Prostate gland (tissue), 2 donors: ENCODE results near the gene CPA1.

ENCODE experiments used
- POLR2A ChIP-seq: fragments of 450-650 bp; IDR thresholded peaks from one replicate; pipeline ENCODE4 v1.6.1; 2016; ENCODE audit warnings: antibody characterized with exemption, mild to moderate bottlenecking
- TF ChIP-seq, protein P1 (sequence below), 4 experiments: fragments of 200-600 bp in 2 of 4; fragments of 450-650 bp in 2 of 4; sonication (generic) in 2 of 4; IDR thresholded peaks; 1 replicate in 3 of 4; 2 replicates in 1 of 4; pipeline ENCODE4 v1.5.1; 2016 to 2019; ENCODE audit warnings: antibody characterized with exemption in 4 of 4, mild to moderate bottlenecking in 2 of 4, moderate library complexity in 2 of 4

DNA sequence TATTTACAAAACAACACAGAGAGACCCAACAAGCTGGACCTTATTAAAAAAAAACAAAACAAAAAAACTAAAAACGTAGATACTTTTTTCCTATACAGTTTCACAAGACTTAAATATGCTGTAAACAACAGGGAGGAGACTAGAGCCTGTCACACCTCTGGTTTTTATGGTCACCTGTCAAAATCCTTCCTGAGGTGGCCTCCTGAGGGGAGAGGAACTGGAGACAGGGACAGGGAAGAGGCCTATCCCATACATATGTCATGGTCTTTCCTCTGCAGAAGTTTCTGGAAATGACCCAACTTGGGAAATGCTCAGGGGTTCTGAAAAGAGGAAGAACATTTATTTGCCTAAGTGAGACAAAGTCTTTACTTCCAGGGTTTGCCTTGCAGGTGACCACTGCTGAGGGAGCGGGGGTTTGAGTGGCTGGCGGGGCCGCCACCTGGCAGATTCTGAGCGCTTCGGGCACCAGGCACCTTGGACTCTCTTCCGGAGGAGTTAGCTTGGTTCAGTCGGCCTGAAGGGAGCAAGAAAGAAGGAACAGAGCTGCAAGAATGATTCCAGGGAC is 18.3 kb downstream of the CPA1 start:
- TF ChIP-seq, protein P1, sequence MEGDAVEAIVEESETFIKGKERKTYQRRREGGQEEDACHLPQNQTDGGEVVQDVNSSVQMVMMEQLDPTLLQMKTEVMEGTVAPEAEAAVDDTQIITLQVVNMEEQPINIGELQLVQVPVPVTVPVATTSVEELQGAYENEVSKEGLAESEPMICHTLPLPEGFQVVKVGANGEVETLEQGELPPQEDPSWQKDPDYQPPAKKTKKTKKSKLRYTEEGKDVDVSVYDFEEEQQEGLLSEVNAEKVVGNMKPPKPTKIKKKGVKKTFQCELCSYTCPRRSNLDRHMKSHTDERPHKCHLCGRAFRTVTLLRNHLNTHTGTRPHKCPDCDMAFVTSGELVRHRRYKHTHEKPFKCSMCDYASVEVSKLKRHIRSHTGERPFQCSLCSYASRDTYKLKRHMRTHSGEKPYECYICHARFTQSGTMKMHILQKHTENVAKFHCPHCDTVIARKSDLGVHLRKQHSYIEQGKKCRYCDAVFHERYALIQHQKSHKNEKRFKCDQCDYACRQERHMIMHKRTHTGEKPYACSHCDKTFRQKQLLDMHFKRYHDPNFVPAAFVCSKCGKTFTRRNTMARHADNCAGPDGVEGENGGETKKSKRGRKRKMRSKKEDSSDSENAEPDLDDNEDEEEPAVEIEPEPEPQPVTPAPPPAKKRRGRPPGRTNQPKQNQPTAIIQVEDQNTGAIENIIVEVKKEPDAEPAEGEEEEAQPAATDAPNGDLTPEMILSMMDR (IDR thresholded peaks at IDR 0.05), result no peak
- TF ChIP-seq POLR2A, result no peak
